ENCODE measurements around the gene AHRR.
"Not testable (repeated sequence)": the region's sequence is repeated elsewhere in the genome, so short reads cannot be mapped to it uniquely, and the experiment has no call there.

AHRR gene

DNA sequence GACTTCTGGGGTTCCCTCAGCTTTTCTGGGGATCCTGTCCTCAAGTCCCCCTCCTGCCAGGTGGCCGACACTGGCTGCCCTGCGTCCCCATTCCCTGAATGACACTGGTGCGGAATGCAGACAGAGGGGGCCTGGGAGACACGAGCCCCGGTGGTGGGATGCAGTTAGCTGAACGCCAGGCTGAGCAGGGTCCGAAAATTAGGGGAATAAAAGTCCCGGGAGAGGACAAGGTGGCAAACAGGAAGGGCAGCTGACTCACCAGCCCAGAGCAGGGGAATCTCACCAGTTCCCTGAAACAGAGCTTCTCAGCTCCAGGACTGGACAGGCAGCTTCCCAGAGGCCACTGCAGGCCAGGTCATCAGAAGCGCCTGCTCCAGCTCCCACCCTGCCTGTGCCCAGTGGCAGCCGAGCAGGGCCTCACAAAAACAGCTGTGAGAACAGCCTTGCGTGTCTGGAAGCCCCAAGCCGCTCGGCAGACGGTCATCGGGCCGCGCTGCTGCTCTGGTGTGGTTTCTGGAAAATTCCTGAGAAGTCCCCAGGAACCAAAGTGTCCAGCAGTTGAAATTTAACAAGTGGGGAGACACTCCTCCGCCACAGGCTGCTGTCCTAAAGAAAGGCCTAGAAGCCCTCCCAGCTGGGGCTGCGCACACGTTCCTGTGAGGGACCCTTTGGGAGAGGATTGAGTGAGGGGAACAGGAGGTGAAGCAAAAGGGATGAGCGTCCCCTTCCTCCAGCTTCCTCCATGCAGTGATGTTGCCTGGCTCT, 73.8 kb downstream of the AHRR start:
- DNase-seq (ENCODE audit: low read depth, low spot score): peak; percentile 83

DNA sequence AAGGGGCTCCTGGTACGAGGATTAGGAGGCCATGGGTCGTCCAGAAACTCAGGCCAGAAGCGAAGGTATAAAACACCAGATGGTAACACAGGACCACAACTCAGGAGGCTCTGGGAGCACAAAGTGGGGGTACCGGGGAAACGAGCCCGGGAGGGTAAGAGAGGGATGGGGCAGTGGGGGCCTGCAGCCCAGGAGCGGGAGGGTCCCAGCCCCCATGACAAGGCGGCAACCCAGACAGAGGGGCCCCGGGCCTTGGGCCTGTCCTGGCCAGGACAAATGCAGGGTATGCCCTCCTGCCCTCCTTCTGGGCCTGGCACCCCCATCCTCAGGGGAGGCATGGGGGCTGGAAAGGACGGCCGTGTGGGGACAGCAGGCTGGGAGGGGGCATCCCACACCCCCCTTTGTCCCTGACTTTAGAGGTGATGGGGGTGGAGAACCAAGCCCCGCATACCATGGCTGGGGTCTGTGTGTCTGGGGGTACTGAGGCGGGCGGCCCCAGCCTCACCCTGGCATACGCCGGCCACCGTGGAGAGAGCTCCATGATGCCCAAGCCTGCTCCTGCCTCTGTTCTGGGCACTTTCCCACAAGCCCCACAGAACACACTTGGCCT, 74.5 kb downstream of the AHRR start:
- no peak for DNase-seq (ENCODE audit: low read depth, low spot score)

DNA sequence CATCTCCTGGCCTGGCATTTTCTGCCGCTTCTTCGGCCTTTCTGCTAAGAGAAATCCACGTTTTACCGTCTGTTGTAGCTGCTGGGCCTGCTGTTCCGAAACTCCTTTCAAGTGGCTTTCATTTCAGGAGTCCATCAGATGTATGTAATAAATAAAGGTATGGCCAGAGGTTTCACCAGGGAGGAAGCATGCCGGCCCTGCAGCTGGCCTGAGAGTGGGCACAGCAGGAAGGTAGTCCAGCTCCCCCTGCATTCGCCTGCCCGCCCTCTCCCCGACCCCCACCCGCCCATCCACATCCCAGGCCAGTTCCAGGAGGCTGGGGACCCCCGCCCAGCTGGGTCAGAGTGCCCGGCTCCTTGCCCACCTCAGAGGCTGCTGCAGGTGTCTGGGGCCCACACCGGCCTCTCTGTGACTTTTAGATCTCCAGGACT, 75.0 kb downstream of the AHRR start:
- DNase-seq (ENCODE audit: low read depth, low spot score): no peak

DNA sequence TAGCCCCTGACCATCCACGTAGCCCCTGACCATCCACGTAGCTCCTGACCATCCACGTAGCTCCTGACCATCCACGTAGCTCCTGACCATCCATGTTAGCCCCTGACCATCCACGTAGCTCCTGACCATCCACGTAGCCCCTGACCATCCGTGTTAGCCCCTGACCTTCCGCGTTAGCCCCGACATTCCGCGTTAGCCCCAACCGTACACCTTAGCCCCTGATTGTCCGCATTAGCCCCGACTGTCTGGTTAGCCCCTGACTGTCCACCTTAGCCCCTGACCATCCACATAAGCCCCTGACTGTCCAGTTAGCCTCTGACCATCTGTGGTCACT, 76.6 kb downstream of the AHRR start:
- not testable (repeated sequence) for DNase-seq (ENCODE audit: low read depth, low spot score)

DNA sequence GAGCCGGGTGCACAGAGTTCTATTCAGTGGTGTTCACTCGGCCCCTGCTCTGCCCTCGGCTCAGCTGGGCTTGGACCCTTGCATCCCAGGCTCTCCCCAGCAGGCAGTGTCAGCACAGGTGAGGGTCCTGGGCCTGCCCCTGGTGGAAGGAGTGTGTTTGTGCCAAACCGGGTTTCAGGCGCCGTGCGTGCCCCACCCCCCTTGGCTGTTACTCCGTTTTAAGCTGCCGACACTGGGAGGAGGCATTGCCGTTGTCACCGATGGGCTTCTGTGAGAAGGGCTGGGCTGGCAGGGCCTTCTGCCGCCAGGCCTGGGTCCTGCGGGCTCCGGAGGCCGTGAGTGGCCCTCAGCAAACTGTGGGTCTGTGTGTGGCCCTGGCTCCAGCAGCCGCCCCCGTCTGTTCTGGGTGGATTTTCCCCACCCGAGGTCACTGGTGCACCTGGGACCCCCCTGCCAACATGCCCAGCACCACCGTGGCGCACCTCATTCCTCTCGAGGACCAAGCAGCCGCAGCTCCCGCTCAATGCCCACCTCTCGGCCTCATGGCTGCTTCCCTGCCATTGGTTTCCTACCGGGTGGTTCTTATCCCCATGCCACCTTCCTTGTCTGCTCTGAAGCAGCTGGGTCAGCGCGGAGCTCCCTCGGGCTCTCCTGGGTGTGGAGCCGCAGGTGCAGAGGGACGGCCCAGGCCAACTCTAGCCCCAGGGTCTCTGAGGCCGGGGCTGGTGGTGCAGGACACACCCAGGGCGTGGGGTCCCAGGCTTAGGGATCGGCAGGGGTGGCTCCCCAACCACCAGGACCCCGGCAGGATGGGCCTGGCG, 77.2 kb downstream of the AHRR start:
- no peak for DNase-seq (ENCODE audit: low read depth, low spot score)

DNA sequence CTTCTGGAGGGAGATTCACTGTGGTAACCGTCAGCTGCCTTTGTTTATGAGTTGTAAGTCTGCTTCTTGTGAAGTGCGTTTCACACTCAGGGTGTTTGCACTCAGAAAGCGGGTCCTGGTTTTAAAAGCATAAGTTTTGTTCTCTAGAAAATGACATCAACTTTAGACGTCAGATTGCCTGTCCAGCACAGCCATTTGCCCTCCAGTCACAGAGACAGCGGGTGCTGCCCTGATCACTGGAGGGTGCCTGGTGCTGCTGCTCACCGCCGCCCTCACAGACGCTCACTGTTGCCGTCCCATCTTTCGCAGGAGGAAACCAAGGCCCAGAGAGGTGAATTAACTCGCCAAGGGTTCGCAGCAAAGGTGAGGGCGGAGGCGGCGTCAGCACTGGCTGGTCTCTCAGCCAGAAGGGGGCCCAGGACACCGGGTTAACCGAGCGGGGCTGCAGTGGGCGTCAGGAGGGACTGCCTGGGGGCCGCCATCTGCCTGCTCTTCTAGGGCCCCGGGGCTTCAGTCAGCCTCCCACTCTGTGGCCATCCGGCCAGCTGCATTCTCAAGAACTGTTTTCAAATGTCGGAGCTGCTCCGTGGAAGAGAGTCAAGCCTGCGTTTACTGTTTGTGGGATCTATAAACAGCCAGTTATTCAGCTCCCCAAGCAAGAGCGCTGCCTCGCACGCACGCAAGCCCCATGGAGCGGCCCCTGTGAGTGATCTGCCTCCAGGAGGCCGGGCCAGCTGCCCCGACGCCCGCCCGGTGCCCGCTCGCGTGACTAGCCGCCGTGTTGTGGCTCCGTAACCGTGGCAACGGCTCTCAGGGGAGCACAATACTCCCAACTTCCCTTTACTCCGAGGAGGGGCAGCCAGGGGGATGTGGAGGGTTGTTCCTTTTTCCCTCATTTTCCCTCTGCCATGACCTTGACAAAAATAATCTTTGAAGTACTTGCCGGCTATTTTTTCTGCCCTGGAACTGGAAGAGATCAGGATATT, 78.1 kb downstream of the AHRR start:
- peak; percentile 98 for DNase-seq (ENCODE audit: low read depth, low spot score)

DNA sequence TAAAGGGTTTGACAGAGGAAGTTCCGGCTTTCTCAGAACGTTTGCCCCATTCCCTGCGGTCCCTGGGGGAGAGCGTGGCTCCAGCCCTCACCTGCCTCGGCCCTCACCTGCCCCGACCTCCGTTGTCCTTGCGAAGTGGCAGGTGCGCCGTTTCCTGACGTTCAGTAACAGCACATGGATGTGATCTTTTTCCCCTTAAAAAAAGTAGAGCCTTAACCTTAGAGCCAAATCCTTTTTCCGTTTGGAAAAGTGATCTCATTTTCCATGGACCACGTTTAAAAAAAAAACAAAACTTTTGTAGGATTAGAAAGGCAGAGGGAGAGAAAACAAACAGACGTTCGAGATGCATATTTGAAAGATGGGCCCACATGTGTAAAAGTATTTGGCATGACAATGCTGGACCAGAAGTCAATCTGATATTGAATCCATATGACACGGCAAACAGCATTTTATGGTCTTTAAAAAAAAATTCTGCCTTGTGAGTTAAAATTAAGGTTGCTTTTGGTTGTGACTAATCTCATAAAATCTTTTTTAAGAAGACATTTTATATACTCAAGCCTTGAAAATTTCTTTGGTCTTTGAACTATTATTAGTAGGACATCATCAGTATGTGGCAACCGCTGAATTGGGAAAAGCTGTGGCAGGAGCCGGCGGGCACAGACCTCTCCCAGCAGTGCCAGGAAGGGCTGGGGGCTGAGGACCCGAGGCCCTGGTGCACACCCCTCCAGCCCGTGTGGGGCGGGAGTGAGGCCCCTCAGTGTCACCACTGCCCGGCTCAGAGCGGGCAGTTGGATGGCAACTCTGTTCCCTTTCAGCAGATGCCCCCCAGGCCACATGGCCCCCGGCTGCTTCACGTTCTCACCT, 79.0 kb downstream of the AHRR start:
- no peak for DNase-seq (ENCODE audit: low read depth, low spot score)

DNA sequence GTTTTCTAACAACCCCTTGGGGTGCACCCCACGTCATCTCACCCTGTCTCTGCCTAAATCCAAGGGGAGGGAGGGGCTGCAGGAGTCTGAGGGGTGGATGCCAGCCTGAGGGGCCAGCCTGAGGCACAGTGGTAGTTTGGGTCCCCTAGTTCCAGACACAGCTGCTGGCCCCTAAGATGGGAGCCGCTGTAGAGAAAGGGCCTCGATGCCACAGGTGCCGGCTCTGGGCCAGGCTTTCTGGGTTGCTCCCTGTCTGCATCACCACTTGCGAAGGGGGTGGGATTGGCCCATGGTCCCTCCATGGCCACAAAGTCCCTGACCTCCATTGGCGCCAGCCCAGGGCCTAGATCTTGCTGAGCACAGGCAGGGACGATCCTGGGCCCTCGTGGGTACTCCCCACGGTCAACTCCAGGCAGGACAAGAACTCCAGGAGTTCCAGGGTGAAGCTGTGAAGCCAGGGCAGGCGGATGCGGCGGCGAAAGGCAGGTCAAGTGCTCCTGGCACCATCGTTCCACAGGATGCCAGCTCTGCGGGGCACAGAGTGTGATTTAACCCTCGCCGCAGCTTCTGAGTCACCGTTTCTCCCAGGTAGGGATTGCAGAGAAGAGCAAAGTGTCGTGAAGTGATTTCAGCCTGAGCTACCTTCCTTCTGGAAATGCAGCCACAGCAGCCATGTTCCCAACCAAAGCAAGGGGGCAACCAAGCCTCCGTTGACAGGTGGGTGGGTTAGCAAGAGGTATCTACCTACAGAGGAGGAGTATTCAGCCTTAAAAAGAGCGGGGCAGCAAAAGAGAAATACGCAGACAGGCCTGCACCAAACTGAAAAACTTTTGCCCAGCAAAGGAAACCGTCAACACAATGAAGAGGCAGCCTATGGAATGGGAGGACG, 79.9 kb downstream of the AHRR start:
- DNase-seq (ENCODE audit: low read depth, low spot score): no peak

DNA sequence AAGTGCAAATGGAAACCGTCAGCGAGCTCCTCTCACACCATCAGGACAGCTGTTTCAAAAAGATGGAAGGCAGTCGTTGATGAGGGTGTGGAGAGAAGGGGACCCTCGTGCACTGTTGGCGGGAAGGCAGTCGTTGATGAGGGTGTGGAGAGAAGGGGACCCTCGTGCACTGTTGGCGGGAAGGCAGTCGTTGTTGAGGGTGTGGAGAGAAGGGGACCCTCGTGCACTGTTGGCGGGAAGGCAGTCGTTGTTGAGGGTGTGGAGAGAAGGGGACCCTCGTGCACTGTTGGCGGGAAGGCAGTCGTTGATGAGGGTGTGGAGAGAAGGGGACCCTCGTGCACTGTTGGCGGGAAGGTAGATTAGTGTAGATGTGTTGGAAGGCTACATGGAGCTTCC, 80.7 kb downstream of the AHRR start:
- not testable (repeated sequence) for DNase-seq (ENCODE audit: low read depth, low spot score)

DNA sequence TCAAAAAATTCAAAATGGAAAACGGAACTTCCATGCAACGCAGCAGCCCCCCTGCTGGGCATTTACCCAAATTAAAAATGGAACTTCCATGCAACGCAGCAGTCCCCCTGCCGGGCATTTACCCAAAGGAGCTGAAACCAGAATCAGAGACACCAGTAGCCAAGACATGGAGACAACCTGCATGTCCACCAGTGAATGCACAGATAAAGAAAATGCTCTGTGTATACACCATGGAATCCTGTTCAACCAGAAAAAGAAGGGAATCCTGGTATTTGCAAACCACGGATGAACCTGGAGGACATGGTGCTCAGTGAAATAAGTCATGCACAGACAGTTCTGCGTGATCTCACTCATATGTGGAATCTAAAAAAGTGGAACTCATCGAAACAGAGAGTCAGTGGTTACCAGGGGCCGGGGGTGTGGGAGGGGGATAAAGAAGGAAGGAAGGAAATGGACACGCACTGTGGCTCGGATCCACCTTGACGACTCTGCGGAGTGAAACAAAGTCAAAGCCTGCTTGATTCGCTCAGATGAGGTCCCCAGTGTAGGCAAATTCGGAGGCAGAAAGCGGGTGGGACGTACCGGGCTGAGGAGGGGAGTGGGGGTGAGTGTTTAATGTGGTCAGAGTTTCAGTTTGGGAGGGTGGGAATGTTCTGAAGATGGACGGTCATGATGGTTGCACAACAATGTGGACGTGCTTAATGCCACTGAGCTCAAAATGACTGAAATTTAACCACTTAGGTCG, 81.3 kb downstream of the AHRR start:
- DNase-seq (ENCODE audit: low read depth, low spot score): no peak

DNA sequence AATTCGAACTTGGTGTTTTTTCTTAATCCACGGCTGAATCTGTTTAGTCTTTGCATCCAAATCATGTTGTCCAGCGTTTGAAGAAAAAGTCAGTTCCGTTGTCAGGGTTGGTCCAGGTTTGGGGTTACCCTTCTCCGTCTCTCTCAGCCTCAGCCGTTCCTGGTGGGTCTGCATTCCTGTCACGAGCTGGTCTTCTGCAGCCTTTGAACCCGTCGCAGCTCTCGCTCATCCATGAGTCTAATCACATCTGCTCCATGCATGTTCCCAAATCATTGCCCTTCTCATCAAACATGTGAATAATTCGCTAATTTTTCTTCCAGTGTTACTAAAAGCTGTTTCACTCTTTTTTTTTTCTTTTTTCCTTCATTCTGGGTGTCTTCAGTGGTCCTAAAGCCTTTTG, 82.5 kb downstream of the AHRR start:
- no peak for DNase-seq (ENCODE audit: low read depth, low spot score)

DNA sequence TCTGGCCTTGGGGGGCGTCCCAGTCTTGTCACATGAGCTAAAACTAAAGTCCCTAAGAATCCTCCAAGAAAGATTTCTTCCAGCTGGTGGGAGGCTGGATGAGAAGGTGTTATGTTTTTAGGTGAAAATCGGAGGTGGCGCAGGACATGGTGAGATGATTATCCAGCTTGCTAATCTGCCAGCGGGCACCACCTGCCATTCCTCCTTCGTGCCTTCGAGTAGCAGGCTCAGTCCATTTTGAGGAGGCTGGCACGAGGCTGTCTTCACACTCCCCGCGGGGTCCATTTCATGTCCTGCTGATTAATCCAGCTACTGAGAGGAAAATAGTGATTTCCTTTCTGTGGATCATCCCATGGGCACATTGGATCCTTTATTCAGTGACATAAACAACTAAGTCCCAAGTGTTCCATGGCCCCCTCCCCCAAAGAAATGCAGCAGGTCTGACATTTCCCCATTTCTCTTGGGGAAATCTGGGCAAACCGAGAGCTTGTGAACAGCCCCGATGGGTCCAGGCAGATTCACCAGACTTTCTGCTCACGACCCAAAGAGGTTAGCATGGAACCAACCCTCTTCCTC, 83.2 kb downstream of the AHRR start:
- no peak for DNase-seq (ENCODE audit: low read depth, low spot score)

DNA sequence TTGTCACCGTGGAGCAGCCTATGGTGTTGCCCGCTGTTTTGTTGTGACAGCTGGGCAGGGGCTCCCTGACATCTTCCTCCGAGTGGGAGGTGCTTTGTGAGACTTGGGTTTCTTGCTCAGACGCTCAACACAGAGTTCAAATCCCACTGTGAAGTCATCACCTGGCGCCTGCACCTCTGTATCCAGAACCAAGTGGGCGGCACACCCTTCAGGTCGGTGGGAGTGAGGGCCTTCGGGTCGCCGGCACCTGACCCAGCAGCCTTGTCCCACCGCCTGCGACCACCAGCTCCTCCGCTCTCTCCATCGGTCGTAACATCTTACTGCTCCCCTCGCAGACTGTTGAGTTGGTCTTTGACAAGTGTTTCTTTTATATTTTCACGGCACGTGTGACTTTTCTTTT, 83.9 kb downstream of the AHRR start:
- no peak for DNase-seq (ENCODE audit: low read depth, low spot score)

DNA sequence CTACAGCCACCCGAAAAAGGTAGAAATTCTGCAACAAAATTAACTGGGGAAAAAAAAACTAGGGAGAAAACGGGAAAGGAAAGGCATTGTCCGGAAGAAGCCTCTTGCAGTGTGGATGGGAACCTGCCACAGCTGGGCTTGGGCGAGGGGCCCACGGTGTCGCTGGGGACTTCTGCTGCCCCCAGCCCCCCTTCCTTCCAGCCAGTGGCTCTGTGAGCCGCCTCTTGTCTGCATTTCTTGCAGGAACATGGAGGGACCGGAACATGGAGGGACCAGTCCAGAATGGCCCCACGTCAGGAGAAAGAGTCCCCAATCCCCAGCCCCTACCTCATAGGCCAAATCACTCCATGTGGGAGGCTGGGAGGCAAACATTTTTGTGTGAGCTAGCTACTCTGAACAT, 84.5 kb downstream of the AHRR start:
- DNase-seq (ENCODE audit: low read depth, low spot score): no peak

DNA sequence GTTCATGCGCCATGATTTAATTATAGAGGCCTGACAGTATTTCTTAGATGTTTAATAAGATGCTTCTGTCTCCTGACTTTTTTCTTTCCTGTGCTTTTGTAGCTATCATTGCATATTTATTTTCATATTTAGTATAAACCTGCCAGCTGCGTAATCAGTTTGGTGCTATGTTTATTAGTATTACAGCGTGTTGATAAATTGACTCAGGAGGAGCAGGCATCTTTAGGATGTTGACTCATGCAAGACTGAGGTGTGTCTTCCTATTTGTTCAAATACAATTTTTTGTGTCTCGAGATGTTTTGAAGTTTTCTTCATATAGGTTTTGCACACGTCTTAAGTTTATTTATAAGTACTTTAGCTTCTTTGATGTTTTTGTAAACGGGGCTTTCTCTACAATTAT, 85.5 kb downstream of the AHRR start:
- DNase-seq (ENCODE audit: low read depth, low spot score): no peak

DNA sequence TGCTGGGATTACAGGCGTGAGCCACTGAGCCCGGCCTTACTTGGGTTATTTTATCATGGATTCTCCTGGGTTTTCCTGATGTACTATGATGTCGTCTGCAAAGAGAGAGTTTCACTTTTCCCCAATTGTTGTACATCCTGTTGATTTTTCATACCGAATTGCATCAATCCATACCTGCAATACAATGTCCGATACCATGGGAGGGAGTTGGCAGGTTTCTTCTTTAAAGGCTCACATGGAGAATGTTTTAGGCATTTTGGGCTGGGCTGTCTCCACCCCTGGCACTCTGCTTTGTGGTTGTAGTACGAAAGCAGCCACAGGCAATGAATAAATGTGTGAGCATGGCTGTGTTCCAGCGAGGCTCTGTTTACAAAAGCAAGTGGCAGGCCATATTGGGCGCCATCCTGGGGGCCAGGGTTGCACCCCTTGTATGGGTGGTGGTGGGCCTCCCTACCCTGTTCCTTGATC, 86.3 kb downstream of the AHRR start:
- DNase-seq (ENCODE audit: low read depth, low spot score): no peak

DNA sequence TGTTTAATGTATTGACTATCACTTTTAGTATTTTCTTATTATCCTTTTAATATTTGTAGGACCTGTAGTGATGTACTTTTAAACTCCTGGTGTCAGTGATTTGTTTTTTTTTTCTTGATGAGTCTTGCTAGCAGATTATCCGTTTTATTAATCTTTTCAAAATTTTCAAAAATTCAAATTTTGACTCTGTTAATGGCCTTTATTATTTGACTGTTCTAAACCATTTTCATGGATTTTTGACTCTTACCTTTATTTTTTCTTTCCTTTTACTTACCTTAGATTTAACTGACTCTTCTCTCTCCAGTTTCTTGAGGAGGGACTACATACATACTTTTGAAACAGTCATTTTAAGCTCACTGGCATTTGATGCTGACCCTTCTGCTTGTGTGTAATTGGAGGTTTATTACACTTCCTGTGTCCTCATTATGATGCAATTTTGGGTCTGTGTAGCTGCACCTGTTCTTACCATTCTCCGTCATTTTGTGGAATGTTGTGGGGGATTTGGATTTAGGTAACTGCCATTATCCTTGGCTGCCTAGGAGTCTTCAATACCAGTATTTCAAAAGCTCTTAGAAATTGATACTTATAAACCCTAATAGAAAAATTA, 89.5 kb downstream of the AHRR start:
- DNase-seq (ENCODE audit: low read depth, low spot score): no peak

DNA sequence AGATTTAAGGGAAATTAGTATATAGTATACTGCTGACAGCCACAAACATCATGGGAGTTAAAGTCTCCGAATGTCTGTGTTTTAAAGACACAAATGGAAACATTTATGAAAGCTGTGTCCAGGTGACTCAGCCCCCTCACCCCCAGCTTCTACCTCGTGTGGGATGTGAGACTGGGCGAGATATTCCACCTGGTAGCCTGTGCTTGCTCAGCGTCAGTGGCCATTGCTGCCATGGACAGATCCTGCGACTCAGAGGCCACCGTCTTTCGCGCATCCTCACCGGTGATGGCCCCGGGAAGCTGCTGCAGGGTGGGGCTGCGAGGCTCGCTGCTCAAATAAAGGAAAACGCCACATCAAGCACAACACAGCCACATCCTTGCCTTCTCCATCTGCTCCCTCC, 90.2 kb downstream of the AHRR start:
- DNase-seq (ENCODE audit: low read depth, low spot score): no peak

Measured in brain pericyte (primary cell).